Neutrophil (primary cell): Measurements from ENCODE around the gene TMEM125.

Source experiments
- H3K27ac ChIP-seq: fragments of 200-600 bp; sonication (generic); 2 replicates; pipeline ENCODE4 v1.5.1; 2016; ENCODE audit warnings: mild to moderate bottlenecking, moderate library complexity
- H3K27me3 ChIP-seq: fragments of 200-600 bp; sonication (generic); 2 replicates; pipeline ENCODE4 v1.6.0; 2016; ENCODE audit warnings: mild to moderate bottlenecking
- H3K36me3 ChIP-seq: fragments of 200-600 bp; sonication (generic); 2 replicates; pipeline ENCODE4 v1.5.1; 2017
- H3K4me1 ChIP-seq, 2 experiments: fragments of 200-600 bp in 1 of 2; sonication (generic) in 1 of 2; 1 replicate in 1 of 2; 2 replicates in 1 of 2; pipeline versions ENCODE4 v1.5.1 to v1.6.1; 2013 to 2016; ENCODE audit warnings: low read depth in 1 of 2, low read length in 1 of 2, mild to moderate bottlenecking in 1 of 2, moderate library complexity in 1 of 2; ENCODE audit not compliant: control insufficient read depth in 1 of 2, insufficient read depth in 1 of 2
- H3K4me3 ChIP-seq, 2 experiments: fragments of 200-600 bp in 1 of 2; sonication (generic) in 1 of 2; 1 replicate in 1 of 2; 2 replicates in 1 of 2; pipeline ENCODE4 v1.5.1; 2013 to 2016; ENCODE audit warnings: low read depth in 1 of 2, low read length in 1 of 2, mild to moderate bottlenecking in 1 of 2, moderate library complexity in 1 of 2
- H3K9me3 ChIP-seq: fragments of 200-600 bp; sonication (generic); 2 replicates; pipeline ENCODE4 v1.5.1; 2016
- TF ChIP-seq, protein P1 (sequence below): fragments of 200-600 bp; sonication (generic); IDR thresholded peaks from 2 replicates; pipeline ENCODE4 v1.5.1; 2016; ENCODE audit warnings: antibody characterized with exemption

The TMEM125 gene

DNA sequence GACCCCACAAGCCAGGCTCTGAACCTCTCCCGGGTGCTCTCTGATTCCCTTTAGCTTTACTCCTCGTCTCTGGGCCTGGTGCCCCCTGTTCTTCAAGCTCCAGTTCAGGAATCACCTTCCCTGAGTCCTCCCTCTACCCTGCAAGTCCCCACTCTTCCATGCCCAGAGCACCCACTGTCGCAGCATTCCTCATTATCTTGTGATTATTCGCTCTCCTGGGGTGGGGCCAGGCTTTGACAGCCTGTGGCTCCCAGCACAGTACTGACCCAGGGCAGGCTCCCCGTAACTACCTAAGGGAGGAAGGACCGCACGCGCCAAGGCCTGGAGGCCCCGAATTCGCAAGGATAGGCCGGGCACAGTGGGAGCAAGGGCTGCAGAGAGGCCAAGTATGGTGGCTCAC lies 16.3 kb downstream of the TMEM125 start:
- TF ChIP-seq, protein P1, sequence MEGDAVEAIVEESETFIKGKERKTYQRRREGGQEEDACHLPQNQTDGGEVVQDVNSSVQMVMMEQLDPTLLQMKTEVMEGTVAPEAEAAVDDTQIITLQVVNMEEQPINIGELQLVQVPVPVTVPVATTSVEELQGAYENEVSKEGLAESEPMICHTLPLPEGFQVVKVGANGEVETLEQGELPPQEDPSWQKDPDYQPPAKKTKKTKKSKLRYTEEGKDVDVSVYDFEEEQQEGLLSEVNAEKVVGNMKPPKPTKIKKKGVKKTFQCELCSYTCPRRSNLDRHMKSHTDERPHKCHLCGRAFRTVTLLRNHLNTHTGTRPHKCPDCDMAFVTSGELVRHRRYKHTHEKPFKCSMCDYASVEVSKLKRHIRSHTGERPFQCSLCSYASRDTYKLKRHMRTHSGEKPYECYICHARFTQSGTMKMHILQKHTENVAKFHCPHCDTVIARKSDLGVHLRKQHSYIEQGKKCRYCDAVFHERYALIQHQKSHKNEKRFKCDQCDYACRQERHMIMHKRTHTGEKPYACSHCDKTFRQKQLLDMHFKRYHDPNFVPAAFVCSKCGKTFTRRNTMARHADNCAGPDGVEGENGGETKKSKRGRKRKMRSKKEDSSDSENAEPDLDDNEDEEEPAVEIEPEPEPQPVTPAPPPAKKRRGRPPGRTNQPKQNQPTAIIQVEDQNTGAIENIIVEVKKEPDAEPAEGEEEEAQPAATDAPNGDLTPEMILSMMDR = no peak
- Histone ChIP-seq H3K4me1 (no peaks in the 10 kb centered on the region), H3K4me3 (no peak overlapping the region), H3K9me3 (no peaks in the 10 kb centered on the region), H3K36me3 (no peaks in the 10 kb centered on the region), H3K27ac (no peak overlapping the region), H3K27me3 (no peaks in the 10 kb centered on the region)

GRCh38 chr1:43286533-43286932 lies 16.8 kb downstream of the TMEM125 start:
- TF ChIP-seq, protein P1 = no peak
- Histone ChIP-seq H3K27me3 (no peaks in the 10 kb centered on the region), H3K9me3 (no peaks in the 10 kb centered on the region), H3K4me3 (no peak overlapping the region), H3K36me3 (no peaks in the 10 kb centered on the region), H3K27ac (no peak overlapping the region), H3K4me1 (no peaks in the 10 kb centered on the region)

- Histone ChIP-seq H3K27ac (no peak overlapping the region), H3K27me3 (no peaks in the 10 kb centered on the region), H3K9me3 (no peaks in the 10 kb centered on the region), H3K4me3 (no peak overlapping the region), H3K4me1 (no peaks in the 10 kb centered on the region), H3K36me3 (no peaks in the 10 kb centered on the region)
- TF ChIP-seq, protein P1 = no peak
Observed at GRCh38 chr1:43288058-43288784, 18.4 kb downstream of the TMEM125 start.

DNA sequence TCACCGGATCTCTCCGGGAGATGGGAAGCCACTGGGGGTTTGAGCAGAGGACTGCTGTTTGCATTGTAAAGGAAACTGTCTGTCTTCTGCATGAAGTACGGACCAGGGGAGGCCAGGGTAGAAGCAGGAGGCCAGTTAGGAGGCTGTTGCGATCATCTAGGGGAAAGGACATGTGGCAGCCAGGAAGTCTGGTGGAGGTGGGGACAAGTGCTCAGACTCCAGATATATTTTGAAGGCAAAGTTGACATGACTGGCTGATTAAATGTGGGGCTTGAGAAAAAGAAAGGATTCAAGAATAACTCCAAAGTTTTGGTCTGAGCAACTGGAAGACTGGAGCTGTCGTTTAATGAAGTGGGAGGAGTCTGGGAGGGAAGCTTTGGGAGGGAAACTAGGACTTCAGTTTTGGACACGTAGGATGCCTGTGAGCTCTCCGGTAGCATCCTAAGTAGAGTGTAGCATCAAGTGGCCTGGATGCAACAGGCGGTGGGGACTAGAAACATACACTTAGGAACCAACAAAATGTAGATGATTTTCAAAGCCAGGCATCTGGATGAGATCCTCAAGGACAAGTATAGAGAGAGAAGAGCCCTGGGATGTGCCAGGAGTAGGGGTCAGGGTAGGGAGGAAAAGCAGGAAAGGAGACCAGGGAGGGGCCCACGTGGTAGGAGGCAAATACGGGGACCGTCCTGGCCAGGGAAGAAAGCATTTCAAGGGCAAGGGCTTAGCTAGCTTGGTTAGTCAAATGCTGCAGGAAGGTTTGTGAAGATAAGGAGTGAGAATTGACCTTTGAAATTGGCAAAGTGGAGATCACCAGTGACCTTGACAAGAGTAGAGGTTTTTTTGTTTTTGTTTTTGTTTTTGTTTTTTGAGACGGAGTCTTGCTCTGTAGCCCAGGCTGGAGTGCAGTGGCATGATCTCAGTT lies 19.3 kb downstream of the TMEM125 start:
- H3K9me3 ChIP-seq = no peaks in the 10 kb centered on the region
- H3K4me1 ChIP-seq = no peaks in the 10 kb centered on the region
- TF ChIP-seq, protein P1 = no peak
- no peaks in the 10 kb centered on the region for H3K27me3 ChIP-seq
- no peak overlapping the region for H3K4me3 ChIP-seq
- H3K36me3 ChIP-seq = no peaks in the 10 kb centered on the region
- H3K27ac ChIP-seq = no peak overlapping the region

DNA sequence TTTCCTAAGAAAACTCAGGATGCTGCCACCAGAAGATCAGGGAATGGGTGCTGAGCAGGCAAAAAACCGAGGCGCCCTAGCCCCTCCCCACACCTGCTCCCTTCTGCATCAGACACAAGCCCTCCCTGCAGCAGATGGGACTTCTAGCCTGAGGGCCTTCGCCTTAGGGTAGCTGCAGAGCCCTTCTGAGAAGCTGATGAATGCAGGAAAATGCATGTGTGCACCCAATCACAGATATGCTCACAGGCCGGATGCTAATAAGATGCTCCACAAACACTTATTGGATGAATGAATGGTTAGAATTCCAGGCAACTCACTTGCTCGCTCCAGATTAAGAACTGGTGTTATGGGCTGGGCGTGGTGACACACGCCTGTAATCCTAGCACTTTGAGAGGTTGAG lies 22.4 kb downstream of the TMEM125 start:
- Histone ChIP-seq H3K27me3 (no peaks in the 10 kb centered on the region), H3K4me3 (no peak overlapping the region), H3K27ac (no peak overlapping the region), H3K4me1 (no peaks in the 10 kb centered on the region), H3K36me3 (no peaks in the 10 kb centered on the region), H3K9me3 (no peaks in the 10 kb centered on the region)
- TF ChIP-seq, protein P1 = no peak
